SK-N-DZ (cell line): ENCODE results near the gene C13orf46.

ENCODE experiments used
- DNase-seq: peaks from one replicate; pipeline ENCODE4 v3.0.0-alpha.2; 2015; ENCODE audit warnings: low spot score

Gene C13orf46

DNA sequence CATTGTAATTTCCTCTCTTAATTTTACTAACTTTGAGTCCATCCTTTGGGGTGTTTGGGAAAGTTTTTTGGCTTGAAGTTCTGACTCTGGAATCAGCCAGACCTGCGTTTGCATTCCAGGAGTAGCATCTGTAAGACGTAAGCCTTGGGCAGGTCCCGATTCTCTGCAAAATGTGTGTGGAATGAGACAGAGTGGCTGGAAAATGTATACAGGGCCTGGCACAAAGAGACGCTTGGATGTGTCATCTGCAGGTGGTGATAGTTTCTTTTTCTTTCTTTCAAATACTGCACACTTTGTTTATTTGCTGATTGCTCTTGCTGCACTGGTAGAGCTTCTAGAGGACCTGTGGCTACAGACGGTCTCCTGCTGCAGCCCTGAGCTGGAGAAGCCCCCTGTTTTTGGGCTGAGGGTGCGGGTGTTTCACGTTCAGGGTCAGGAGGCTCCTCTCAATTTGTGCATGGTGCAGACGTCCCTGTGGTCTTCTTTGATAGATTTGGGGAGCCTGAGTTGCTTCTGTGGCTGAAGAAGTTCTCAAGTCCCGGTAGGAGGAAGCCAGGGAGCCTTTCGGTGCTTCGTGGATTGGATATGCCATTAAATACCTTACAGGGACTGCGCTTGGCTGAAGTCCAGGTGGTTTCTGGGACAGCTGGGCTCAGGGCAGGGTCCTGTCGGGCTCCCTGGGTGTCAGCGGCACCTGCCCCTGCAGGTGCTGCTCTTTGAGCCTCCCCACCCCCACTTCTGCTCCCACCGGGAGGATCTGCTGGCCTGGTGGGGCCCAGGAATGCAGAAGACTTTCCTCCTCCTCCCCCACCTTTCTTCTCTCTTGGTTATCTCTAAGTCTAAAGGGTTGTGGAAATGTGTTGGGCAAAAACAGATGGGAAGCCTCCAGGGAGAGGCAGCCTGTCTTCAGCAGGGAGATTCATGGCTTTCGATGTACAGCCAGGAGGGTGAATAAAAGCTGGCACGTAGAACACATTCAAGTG, 66.0 kb downstream of the C13orf46 start:
- DNase-seq = peak; percentile 21

- no peak for DNase-seq
These were observed 67.3 kb downstream of the C13orf46 start for GRCh38 chr13:113906571-113906970.

DNA sequence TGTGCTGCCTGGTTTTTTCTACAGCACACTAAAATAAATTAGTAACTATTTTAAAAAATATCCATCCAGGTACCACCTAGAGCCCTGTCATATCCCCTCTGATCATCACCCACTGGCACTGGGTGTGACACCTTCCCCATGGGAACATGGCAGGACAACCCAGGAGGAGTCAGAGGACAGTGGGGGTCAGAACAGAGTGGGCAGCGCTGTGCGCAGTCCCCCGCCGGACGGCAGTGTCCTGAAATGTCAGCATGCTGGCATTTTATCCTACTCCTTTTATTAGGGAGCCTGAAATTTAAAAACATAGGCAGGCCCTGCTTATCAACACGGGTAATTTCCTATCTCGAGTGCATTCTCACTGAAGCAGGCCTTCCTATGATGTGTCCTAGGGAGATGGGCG, 67.9 kb downstream of the C13orf46 start:
- DNase-seq = no peak

DNA sequence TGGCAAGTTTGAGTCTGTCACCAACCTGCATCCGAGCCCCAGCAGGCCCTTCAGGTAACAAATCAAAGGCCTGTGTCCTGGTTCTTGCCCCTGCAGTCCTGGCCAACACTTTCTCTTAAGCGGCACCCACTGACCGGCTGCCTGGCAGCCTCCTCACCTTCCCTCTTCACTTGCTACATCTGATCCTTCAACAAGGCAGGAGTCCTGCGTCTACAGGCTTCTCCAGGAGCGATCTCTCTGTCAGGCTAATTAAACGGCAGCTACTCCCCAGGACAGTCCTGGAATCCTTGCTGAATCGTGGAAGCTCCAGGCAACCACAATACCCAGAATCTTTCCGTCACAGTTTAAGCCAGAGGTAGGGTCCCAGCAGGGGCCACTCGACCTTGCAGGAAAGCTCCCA, 68.9 kb downstream of the C13orf46 start:
- no peak for DNase-seq

GRCh38 chr13:113904411-113904810, 69.5 kb downstream of the C13orf46 start:
- DNase-seq = peak; percentile 26

DNA sequence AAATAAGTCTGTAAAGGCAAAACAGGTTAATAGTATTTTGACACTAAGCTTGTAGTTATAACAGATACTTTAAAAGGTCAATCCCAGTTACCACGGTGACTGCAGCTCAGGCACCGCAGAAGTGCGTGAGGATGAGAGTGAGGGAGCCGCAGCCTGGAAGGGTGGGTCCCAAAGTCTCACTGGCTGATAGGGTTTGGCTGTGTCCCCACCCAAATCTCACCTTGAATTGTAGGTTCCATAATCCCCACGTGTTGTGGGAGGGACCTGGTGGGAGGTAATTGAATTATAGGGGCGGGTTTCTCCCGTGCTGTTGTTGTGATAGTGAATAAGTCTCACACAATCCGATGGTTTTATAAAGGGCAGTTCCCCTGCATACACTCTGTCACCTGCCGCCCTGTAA, 70.0 kb downstream of the C13orf46 start:
- DNase-seq = no peak
